ENCODE measurements around the gene WDR5B.

WDR5B gene

GRCh38 chr3:122365073-122365472, 50.8 kb downstream of the WDR5B start:
- no peak for DNase-seq

GRCh38 chr3:122364490-122364889, 51.4 kb downstream of the WDR5B start:
- DNase-seq, result no peak
